ENCODE data around the gene CCL1.

Gene CCL1
- total RNA-seq = 0 reads per million in 3 donors

DNA sequence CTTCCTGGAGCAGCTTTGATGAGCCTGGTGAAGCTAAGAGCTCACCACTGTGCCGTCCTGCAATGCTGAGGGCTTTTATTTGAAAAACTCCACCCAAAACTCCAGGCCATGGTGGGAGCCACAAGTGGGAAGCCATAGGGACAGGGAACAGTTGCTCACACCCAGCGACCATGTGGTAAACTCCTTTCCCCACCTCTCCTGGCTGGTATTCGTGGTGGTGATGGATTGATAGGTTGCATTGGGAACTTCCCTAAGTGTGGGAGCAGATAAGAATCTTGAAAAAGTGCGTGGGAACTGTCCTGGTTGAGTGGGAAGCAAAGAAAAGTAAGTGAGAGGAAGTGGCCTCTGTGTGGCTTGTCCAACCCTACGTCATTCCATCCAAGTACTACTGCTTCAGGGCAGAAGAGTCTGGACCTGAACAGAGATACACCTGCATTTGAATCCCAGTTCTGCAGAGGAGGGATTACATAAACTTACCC, at the start of gene CCL1:
TSS of gene CCL1 (minus strand) at position 51 of the 479 bp plus-strand sequence. CDS start 72 bp downstream, outside the sequence.
- H3K4me1 ChIP-seq (ENCODE audit: control insufficient read depth, insufficient read depth, low read length, poor library complexity, severe bottlenecking) = no peaks in the 10 kb centered on the region
- no peak within 1 kb of the TSS for H3K4me3 ChIP-seq (ENCODE audit: insufficient read depth, low read depth, low read length, poor library complexity, severe bottlenecking)
- H3K27ac ChIP-seq (ENCODE audit: insufficient read depth, low read length, poor library complexity, severe bottlenecking) = no peak within 1 kb of the TSS
- H3K36me3 ChIP-seq (ENCODE audit: control insufficient read depth, insufficient read depth, low read length) = no peaks in the 10 kb centered on the region
- DNase-seq = no peak
- H3K9me3 ChIP-seq (ENCODE audit: control insufficient read depth, low read length) = no peaks in the 10 kb centered on the region
- no peaks in the 10 kb centered on the region for H3K27me3 ChIP-seq (replicated peaks; ENCODE audit: control insufficient read depth, insufficient read depth, low read length, poor library complexity, severe bottlenecking)

DNA sequence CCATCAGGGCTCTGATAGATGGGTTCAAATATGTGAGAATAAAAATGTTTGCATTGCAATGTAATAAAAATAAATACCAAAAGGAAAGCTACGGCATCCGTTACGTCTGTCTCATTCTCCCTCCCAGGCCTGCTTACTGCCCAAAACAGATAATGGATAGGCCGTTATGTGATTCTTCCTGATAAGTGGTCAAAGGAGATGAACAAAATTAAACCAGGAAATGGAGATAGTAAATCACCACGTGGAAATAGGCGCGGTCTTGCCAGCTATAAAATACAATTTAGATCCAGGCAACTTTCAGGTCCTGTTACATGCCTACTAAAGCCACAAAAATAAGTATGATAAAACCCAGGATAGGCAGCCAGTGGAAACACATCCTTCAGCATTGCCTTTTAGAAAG, 49.5 kb upstream of the CCL1 start:
- Histone ChIP-seq H3K4me1 (ENCODE audit: control insufficient read depth, insufficient read depth, low read length, poor library complexity, severe bottlenecking) (no peaks in the 10 kb centered on the region), H3K4me3 (ENCODE audit: insufficient read depth, low read depth, low read length, poor library complexity, severe bottlenecking) (no peak overlapping the region), H3K27me3 (replicated peaks; ENCODE audit: control insufficient read depth, insufficient read depth, low read length, poor library complexity, severe bottlenecking) (no peaks in the 10 kb centered on the region), H3K27ac (ENCODE audit: insufficient read depth, low read length, poor library complexity, severe bottlenecking) (no peak overlapping the region), H3K9me3 (ENCODE audit: control insufficient read depth, low read length) (no peaks in the 10 kb centered on the region), H3K36me3 (ENCODE audit: control insufficient read depth, insufficient read depth, low read length) (no peaks in the 10 kb centered on the region)
- DNase-seq = no peak

DNA sequence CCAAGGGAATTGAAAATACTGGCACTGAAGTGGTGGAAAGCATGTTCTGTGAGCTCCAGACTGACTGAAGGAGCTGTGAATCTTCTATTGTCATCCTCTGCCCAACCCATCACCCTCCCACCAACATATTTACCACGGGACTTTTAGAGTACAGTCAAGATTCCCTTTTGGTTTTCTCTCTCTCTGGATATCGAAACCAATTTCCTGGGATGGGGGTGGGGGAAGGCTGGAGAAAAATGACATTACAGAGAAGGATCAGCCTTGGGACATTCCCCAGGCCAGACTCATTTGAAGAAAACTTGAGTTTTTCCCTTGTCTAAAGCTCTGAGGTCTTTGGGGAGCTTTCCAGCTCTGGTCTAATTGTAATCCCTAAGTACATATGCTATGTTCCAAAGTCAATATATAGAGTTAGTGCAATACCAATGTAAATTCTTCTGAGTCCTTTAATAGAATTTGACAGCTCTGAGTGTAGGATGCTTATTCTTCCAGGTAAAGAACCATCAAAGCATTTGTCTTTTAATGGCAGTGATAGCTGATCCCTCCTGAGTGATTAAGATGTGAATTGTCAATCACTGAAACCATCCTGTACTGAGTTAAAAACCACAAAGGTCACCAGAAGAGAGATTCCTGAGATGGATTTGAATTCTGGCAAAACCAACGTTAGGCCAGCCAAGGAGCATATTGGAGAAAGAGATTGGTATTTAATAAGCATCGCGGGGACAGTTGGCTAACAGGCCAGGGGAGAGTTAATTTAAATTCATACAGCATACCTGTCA, 48.8 kb upstream of the CCL1 start:
- Histone ChIP-seq H3K27ac (ENCODE audit: insufficient read depth, low read length, poor library complexity, severe bottlenecking) (no peak overlapping the region), H3K4me1 (ENCODE audit: control insufficient read depth, insufficient read depth, low read length, poor library complexity, severe bottlenecking) (no peaks in the 10 kb centered on the region), H3K27me3 (replicated peaks; ENCODE audit: control insufficient read depth, insufficient read depth, low read length, poor library complexity, severe bottlenecking) (no peaks in the 10 kb centered on the region), H3K9me3 (ENCODE audit: control insufficient read depth, low read length) (no peaks in the 10 kb centered on the region), H3K4me3 (ENCODE audit: insufficient read depth, low read depth, low read length, poor library complexity, severe bottlenecking) (no peak overlapping the region), H3K36me3 (ENCODE audit: control insufficient read depth, insufficient read depth, low read length) (no peaks in the 10 kb centered on the region)
- DNase-seq = no peak

DNA sequence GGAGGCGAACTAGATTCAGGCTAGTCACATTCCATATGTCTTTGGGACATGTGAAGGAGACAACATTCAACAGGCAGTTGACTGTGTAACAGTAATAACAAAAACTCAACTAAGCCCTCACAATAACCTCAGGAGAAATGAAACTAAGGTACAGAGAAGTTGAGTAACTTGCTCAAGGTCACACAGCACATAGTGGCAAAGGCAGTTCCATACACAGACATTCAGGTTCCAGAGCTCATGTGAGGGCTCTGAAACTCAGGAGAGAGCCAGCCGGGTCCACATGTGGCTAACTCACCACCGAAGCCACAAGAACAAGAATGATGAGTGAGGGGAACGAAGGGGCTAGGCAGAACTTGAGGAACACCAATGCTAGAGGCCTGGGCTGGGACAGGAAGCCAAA, 46.3 kb upstream of the CCL1 start:
- DNase-seq = no peak
- H3K4me3 ChIP-seq (ENCODE audit: insufficient read depth, low read depth, low read length, poor library complexity, severe bottlenecking) = no peak overlapping the region
- no peak overlapping the region for H3K27ac ChIP-seq (ENCODE audit: insufficient read depth, low read length, poor library complexity, severe bottlenecking)
- H3K36me3 ChIP-seq (ENCODE audit: control insufficient read depth, insufficient read depth, low read length) = no peaks in the 10 kb centered on the region
- no peaks in the 10 kb centered on the region for H3K27me3 ChIP-seq (replicated peaks; ENCODE audit: control insufficient read depth, insufficient read depth, low read length, poor library complexity, severe bottlenecking)
- no peaks in the 10 kb centered on the region for H3K9me3 ChIP-seq (ENCODE audit: control insufficient read depth, low read length)
- H3K4me1 ChIP-seq (ENCODE audit: control insufficient read depth, insufficient read depth, low read length, poor library complexity, severe bottlenecking) = no peaks in the 10 kb centered on the region

DNA sequence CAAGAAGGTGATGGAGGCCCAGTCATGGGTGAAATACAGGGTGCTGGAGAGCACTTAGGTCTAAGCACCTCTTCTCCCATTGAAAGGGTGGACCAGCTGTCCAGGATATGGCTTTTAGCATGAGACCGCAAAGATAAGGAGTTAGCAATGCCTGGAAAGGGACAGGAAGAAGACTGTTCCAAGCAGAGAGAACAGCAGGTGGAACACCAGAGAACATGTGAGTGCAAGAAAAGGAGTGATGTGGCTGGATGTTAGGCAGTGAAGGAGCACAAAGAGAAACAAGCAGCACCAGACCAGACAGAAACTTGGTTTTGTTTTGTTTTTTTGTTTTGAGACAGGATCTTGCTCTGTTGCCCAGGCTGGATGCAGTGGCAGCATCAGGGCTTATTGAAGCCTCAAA, 45.4 kb upstream of the CCL1 start:
- H3K27me3 ChIP-seq (replicated peaks; ENCODE audit: control insufficient read depth, insufficient read depth, low read length, poor library complexity, severe bottlenecking) = no peaks in the 10 kb centered on the region
- H3K4me3 ChIP-seq (ENCODE audit: insufficient read depth, low read depth, low read length, poor library complexity, severe bottlenecking) = no peak overlapping the region
- no peak overlapping the region for H3K27ac ChIP-seq (ENCODE audit: insufficient read depth, low read length, poor library complexity, severe bottlenecking)
- no peak for DNase-seq
- H3K4me1 ChIP-seq (ENCODE audit: control insufficient read depth, insufficient read depth, low read length, poor library complexity, severe bottlenecking) = no peaks in the 10 kb centered on the region
- no peaks in the 10 kb centered on the region for H3K9me3 ChIP-seq (ENCODE audit: control insufficient read depth, low read length)
- no peaks in the 10 kb centered on the region for H3K36me3 ChIP-seq (ENCODE audit: control insufficient read depth, insufficient read depth, low read length)

DNA sequence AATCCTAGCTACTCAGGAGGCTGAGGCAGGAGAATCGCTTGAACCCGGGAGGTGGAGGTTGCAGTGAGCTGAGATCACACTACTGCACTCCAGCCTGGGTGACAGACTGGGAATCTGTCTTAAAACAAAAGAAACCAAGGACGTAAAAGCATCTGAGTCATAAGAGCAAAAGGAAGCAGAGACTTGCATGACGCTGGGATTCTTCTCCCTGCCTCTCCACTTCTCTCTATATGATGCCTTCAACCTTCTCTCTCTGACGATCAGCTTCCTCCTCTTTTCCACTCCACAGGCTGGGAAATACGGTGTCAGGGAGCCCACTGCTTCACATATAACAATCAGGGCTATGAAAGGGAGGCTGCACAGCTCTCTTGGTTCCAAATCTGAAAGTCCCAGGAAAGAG, 43.2 kb upstream of the CCL1 start:
- Histone ChIP-seq H3K9me3 (ENCODE audit: control insufficient read depth, low read length) (no peaks in the 10 kb centered on the region), H3K27ac (ENCODE audit: insufficient read depth, low read length, poor library complexity, severe bottlenecking) (no peak overlapping the region)
- no peak for DNase-seq

GRCh38 chr17:34403006-34403405, 40.0 kb upstream of the CCL1 start:
- Histone ChIP-seq H3K4me3 (ENCODE audit: insufficient read depth, low read depth, low read length, poor library complexity, severe bottlenecking) (no peak overlapping the region), H3K4me1 (ENCODE audit: control insufficient read depth, insufficient read depth, low read length, poor library complexity, severe bottlenecking) (no peaks in the 10 kb centered on the region), H3K27me3 (replicated peaks; ENCODE audit: control insufficient read depth, insufficient read depth, low read length, poor library complexity, severe bottlenecking) (no peaks in the 10 kb centered on the region), H3K36me3 (ENCODE audit: control insufficient read depth, insufficient read depth, low read length) (no peaks in the 10 kb centered on the region), H3K9me3 (ENCODE audit: control insufficient read depth, low read length) (no peaks in the 10 kb centered on the region), H3K27ac (ENCODE audit: insufficient read depth, low read length, poor library complexity, severe bottlenecking) (no peak overlapping the region)
- DNase-seq = no peak

More for the DNA sequence above, 43.2 kb upstream of the CCL1 start:
- H3K36me3 ChIP-seq (ENCODE audit: control insufficient read depth, insufficient read depth, low read length) = no peaks in the 10 kb centered on the region
- no peaks in the 10 kb centered on the region for H3K27me3 ChIP-seq (replicated peaks; ENCODE audit: control insufficient read depth, insufficient read depth, low read length, poor library complexity, severe bottlenecking)
- no peaks in the 10 kb centered on the region for H3K4me1 ChIP-seq (ENCODE audit: control insufficient read depth, insufficient read depth, low read length, poor library complexity, severe bottlenecking)
- H3K4me3 ChIP-seq (ENCODE audit: insufficient read depth, low read depth, low read length, poor library complexity, severe bottlenecking) = no peak overlapping the region

DNA sequence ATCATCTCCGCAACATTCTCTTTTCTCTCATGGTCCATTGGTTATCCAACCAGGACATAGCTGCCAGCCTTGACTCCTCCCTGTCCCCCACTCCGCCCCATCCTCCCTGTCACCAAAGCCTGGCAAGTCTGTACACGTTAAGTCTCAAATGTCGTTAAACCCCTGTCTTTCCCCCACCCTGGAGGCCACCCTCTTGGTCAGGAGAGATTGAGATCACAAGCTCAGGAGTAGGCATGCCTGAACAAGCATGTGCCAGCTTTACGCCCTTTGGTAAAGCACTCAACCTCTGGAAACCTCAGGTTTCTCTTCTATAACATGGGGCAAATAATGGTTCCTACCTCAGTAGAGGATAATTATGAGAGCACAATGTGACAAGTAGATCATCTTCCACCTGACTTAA, 38.1 kb upstream of the CCL1 start:
- no peaks in the 10 kb centered on the region for H3K27me3 ChIP-seq (replicated peaks; ENCODE audit: control insufficient read depth, insufficient read depth, low read length, poor library complexity, severe bottlenecking)
- no peak overlapping the region for H3K4me3 ChIP-seq (ENCODE audit: insufficient read depth, low read depth, low read length, poor library complexity, severe bottlenecking)
- H3K27ac ChIP-seq (ENCODE audit: insufficient read depth, low read length, poor library complexity, severe bottlenecking) = no peak overlapping the region
- no peaks in the 10 kb centered on the region for H3K4me1 ChIP-seq (ENCODE audit: control insufficient read depth, insufficient read depth, low read length, poor library complexity, severe bottlenecking)
- no peak for DNase-seq
- no peaks in the 10 kb centered on the region for H3K9me3 ChIP-seq (ENCODE audit: control insufficient read depth, low read length)
- H3K36me3 ChIP-seq (ENCODE audit: control insufficient read depth, insufficient read depth, low read length) = no peaks in the 10 kb centered on the region

DNA sequence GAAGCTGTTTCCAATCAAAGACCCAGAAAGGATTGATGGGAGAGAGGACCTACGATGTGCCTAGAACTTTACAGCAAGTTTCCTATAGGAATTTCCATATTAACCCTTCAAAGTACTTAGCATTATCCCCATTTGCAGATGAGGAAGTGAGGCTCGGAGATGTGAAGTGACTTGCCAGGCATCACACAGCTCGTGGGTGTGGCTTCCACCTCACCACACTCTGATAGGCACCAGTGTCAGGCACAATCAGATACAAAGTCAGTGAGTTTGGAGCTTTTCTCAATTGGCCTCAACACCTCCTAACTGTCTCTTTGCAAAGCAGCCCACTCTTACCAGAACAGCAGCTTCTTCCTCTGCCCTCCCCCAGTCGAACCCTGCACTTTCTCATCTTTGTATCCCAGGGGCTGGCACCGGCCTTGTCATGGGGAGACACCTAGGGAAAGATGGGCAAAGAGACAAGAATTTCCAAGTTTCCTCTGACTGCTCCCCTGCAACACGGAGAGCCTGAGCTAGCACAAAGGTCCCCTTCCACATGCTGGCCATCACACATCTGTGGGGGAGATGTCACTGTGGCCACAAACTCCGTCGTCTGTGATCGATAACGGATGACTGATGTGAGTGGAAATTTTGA, 37.4 kb upstream of the CCL1 start:
- no peaks in the 10 kb centered on the region for H3K27me3 ChIP-seq (replicated peaks; ENCODE audit: control insufficient read depth, insufficient read depth, low read length, poor library complexity, severe bottlenecking)
- H3K4me1 ChIP-seq (ENCODE audit: control insufficient read depth, insufficient read depth, low read length, poor library complexity, severe bottlenecking) = no peaks in the 10 kb centered on the region
- no peak overlapping the region for H3K27ac ChIP-seq (ENCODE audit: insufficient read depth, low read length, poor library complexity, severe bottlenecking)
- no peaks in the 10 kb centered on the region for H3K36me3 ChIP-seq (ENCODE audit: control insufficient read depth, insufficient read depth, low read length)
- H3K9me3 ChIP-seq (ENCODE audit: control insufficient read depth, low read length) = no peaks in the 10 kb centered on the region
- no peak overlapping the region for H3K4me3 ChIP-seq (ENCODE audit: insufficient read depth, low read depth, low read length, poor library complexity, severe bottlenecking)
- DNase-seq = no peak

DNA sequence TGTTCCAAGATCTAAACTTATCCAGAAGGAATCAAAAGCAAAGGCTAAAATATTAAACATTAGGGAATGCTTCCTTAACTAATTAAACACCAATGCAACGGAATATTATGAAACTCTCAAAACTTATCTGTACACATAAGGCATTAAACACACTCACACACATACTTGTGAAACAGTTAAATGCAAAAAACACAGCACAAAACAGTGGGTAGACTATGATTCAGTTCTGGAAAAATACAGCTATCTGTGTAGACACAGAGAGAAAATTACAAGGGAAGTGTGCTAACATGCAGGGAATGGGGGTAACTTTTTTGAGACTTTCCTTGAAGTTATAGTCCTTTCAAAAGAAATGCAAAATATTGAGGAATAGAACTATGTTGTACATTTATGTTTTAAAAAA, 36.7 kb upstream of the CCL1 start:
- no peak for DNase-seq

More for the DNA sequence above, 36.7 kb upstream of the CCL1 start:
- H3K27me3 ChIP-seq (replicated peaks; ENCODE audit: control insufficient read depth, insufficient read depth, low read length, poor library complexity, severe bottlenecking) = no peaks in the 10 kb centered on the region
- no peaks in the 10 kb centered on the region for H3K4me1 ChIP-seq (ENCODE audit: control insufficient read depth, insufficient read depth, low read length, poor library complexity, severe bottlenecking)
- no peak overlapping the region for H3K27ac ChIP-seq (ENCODE audit: insufficient read depth, low read length, poor library complexity, severe bottlenecking)
- H3K4me3 ChIP-seq (ENCODE audit: insufficient read depth, low read depth, low read length, poor library complexity, severe bottlenecking) = no peak overlapping the region
- H3K36me3 ChIP-seq (ENCODE audit: control insufficient read depth, insufficient read depth, low read length) = no peaks in the 10 kb centered on the region
- no peaks in the 10 kb centered on the region for H3K9me3 ChIP-seq (ENCODE audit: control insufficient read depth, low read length)
